ENCODE measurements around the gene ZNF205.

ZNF205 gene

GRCh38 chr16:3101018-3101840 is 11.2 kb upstream of the ZNF205 start:
- DNase-seq (ENCODE audit: low spot score): peak; percentile 47

GRCh38 chr16:3101841-3102470 is 10.4 kb upstream of the ZNF205 start:
- DNase-seq (ENCODE audit: low spot score): no peak

- peak; percentile 94 for DNase-seq (ENCODE audit: low spot score)
Measured at GRCh38 chr16:3106205-3106928, 6.0 kb upstream of the ZNF205 start.

DNA sequence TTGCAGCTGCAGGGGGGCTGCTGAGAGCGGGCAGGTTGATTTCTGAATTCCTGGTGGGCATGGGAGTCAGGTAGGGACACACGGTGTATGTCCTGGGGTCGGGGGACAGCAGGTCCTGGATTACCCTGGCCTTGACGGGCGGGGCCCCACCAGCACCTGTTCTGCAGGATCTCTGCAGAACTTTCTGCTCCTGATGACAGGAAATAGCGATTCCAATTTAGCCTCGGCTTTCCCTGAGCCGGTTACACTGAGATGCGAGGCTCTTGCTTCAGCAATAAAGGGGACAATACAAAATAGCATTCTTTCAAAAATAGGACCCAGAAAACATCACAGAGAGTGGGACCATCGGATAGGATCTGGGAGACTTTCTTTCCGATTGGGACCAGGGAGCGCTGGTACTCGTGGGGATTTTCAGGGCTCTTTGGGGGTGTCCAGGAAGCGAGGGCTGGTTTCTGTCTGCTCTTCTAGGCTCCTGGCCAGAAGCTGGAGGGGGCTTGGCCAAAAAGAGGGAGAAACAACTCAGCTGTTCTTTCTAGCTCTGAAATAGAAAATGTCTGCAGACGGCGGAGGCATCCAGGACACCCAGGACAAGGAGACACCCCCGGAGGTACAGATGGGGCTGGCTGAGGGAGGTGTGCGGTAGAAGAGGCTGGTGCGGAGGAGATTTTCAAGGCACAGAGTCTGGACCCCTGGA is 642 bp downstream of the ZNF205 start:
- no peak for DNase-seq (ENCODE audit: low spot score)

DNA sequence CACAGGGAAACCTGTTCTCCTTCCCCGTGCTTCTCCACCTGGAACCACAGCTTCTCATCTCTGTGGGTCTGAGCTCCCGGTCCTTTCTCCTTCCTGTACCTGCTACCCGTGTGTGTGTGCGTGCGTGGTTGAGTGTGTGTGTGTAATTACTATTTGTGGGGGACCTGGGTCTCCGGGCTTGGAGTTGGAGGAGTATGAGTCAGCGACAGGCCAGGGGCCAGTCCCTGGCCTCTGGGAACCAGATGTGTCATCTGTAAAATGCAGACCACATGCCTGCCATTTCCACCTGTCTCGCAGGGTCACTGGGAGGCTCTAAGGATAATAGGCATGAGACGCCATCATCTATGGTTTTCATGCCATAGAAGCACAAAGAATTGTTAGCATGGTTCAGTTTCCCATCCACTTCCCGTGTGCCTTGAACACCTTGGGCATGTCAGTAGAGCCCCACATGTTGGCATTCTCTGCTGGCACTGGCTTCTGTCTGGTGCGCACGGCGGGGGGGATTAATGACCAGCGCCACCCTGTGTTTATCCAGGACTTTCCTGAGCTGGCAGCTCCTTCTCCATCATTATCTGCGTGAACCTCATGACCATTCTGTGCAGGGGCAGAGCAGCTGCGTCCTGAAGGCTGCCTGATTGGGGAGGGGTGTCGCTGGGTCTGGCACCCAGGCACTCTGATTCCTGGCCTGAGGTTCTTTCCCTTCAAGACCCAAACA is 1.5 kb downstream of the ZNF205 start:
- DNase-seq (ENCODE audit: low spot score): peak; percentile 85

GRCh38 chr16:3115003-3115402 is 2.6 kb downstream of the ZNF205 start:
- DNase-seq (ENCODE audit: low spot score): no peak

DNA sequence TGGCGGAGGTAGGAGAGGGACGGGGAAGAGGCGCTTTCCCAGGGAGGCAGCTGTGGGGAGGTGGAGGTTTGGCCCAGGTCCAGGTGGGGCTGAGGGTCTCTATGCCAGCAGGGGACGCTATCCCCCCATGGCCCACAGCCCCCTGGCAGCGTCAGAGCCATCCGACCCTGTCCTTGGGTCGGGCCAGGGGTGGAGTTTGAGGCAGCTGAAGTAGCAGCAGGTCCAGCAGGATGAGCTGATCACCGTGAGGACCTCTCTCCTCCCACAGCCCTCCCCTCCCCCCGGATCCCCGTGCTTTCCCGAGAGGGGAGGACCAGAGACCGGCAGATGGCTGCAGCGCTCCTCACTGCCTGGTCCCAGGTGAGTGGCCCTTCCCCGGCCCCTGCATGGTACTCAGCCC is 3.2 kb downstream of the ZNF205 start:
- no peak for DNase-seq (ENCODE audit: low spot score)

DNA sequence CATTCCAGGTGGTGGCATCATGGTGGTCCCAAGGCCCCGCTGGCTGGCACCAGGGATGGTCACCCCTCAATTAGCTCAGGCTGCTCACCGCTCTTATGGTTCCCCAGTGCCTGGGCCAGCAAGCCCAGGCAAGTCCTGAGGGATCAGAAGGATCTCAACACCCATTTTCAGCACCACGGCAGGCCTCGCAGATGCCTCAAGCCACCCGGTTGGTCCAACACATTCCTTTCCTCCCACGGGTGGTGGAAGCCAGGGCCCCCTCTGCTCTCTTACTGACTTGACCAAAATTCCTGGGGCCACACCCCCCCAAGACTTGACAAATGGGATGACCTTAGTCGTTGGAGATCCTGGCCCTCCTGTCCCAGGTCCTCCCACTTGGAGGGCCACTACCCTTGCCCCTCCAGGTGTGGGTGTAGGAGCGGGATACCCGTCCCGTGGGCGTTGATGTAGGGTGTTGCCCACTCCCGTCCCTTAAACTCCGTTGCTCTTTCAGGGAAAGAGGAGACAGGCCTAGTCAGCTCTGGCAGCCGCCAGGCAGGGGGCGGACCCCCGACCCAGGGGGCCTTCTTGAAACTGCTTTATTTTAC is 5.9 kb downstream of the ZNF205 start:
- DNase-seq (ENCODE audit: low spot score): no peak

DNA sequence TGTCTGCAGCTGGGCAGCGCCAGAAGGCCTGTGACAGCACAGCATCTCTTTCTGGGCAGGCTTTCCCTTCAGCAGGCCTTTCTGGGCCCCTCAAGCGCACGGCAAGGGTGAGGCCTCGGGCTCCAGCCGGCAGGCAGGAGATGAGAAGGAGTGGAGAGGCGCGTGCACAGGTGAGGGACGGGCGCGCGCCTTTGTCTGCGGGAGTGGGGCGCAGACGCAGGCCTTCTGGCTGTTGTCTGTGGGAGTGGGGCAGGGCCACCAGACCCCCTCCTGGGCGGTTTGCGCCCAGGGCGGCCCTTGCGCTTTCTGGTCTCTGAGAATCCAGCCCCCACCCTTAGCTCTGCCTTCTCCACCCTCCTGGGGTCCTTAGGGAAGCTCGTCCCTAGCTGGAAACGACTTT is 6.5 kb downstream of the ZNF205 start:
- no peak for DNase-seq (ENCODE audit: low spot score)

DNA sequence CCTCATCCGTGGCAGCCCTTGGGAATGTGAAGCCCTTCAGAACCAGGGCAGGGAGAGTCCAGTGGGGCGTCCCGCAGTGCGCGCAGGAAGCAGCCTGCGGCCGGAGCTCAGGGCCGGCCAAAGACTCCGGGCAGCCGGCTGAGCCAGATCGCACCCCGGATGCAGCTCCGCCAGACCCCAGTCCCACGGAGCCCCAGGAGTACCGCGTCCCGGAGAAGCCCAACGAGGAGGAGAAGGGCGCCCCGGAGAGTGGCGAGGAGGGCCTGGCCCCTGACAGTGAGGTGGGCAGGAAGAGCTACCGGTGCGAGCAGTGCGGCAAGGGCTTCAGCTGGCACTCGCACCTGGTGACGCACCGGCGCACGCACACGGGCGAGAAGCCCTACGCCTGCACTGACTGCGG is 6.9 kb downstream of the ZNF205 start:
- DNase-seq (ENCODE audit: low spot score): no peak

- no peak for DNase-seq (ENCODE audit: low spot score)
Measured at GRCh38 chr16:3119701-3120408, 7.5 kb downstream of the ZNF205 start.

DNA sequence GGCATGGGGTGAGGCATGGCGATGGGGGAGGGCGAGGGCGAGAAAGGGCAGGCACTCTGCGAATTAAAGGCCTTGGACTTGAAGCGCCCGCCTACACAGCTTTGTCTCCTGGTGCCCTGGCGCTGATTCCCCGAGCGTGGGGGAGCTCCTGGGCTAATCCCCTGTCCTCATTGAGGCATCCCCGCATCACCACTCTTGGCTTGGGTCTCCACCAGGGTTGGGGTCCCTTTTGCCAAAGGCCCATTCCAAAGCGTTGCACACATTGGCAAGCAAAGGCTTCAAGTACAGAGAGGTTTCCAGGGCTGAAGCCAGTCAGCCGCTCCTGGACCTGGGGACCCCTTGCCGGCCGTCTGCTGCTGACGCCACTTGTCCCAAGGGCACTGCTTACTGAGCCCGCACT is 8.0 kb downstream of the ZNF205 start:
- no peak for DNase-seq (ENCODE audit: low spot score)

- no peak for DNase-seq (ENCODE audit: low spot score)
Measured at GRCh38 chr16:3121851-3122467, 9.6 kb downstream of the ZNF205 start.

DNA sequence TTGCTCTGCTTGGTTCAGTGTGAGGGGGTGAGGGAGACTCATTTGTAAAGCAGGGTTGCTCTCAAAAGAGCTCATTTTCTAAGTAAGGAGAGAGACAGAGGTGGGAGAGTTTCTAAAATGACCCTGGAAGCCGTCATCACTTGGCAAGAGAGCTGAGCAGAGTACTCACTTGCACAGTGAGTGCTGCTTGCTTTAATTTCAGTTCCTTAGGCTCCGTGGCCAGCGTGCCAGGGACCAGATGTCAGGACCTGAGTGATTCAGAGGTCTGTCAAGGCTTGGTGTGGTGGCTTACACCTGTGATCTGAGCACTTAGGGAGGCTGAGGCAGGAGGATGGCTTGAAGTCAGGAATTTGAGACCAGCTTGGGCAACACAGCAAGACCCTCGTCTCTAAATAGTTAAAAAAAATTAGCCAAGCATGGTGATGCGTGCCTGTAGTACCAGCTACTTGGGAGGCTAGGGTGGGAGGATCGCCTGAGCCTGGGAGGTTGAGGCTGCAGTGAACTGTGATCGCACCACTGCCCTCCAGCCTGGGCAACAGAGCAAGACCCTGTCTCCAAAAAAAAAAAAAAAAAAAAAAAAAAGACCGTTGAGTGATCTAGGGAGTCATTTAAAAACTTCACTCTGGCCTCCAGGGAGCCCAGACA is 10.7 kb downstream of the ZNF205 start:
- no peak for DNase-seq (ENCODE audit: low spot score)

GRCh38 chr16:3123986-3124886 is 11.8 kb downstream of the ZNF205 start:
- DNase-seq (ENCODE audit: low spot score): peak; percentile 94

- no peak for DNase-seq (ENCODE audit: low spot score)
Measured at GRCh38 chr16:3127745-3128144, 15.4 kb downstream of the ZNF205 start.

GRCh38 chr16:3129137-3130131 is 17.0 kb downstream of the ZNF205 start:
- peak; percentile 87 for DNase-seq (ENCODE audit: low spot score)

Measured in kidney tubule cell (primary cell).